GM21723 (cell line): ENCODE results near the gene FAM228A.
"Not testable (repeated sequence)": the region's sequence is repeated elsewhere in the genome, so short reads cannot be mapped to it uniquely, and the experiment has no call there.

Experiments
- ATAC-seq: cut with Tn5 transposase; IDR thresholded peaks from one replicate; pipeline ENCODE4 v1.9.1; 2021; ENCODE audit warnings: mild to moderate bottlenecking, moderate library complexity; ENCODE audit not compliant: unreplicated experiment

The FAM228A gene

GRCh38 chr2:24190503-24190902, 15.7 kb downstream of the FAM228A start:
- no peak for ATAC-seq

GRCh38 chr2:24191156-24191555, 16.3 kb downstream of the FAM228A start:
- ATAC-seq: no peak

GRCh38 chr2:24191848-24192247, 17.0 kb downstream of the FAM228A start:
- ATAC-seq: no peak

- not testable (repeated sequence) for ATAC-seq
Measured at GRCh38 chr2:24197213-24197612, 22.4 kb downstream of the FAM228A start.

GRCh38 chr2:24199968-24200590, 25.2 kb downstream of the FAM228A start:
- ATAC-seq: no peak

GRCh38 chr2:24200799-24201198, 25.9 kb downstream of the FAM228A start:
- ATAC-seq: no peak

GRCh38 chr2:24203029-24203786, 28.4 kb downstream of the FAM228A start:
- no peak for ATAC-seq

GRCh38 chr2:24203787-24204150, 28.9 kb downstream of the FAM228A start:
- ATAC-seq: no peak

GRCh38 chr2:24204505-24204904, 29.7 kb downstream of the FAM228A start:
- ATAC-seq: no peak

GRCh38 chr2:24205131-24205530, 30.3 kb downstream of the FAM228A start:
- ATAC-seq: no peak

- ATAC-seq: no peak
Measured at GRCh38 chr2:24206242-24206641, 31.4 kb downstream of the FAM228A start.

GRCh38 chr2:24206714-24207113, 31.9 kb downstream of the FAM228A start:
- no peak for ATAC-seq

- ATAC-seq: no peak
Measured at GRCh38 chr2:24207359-24207758, 32.5 kb downstream of the FAM228A start.

GRCh38 chr2:24208490-24208889, 33.6 kb downstream of the FAM228A start:
- ATAC-seq: no peak

- no peak for ATAC-seq
Measured at GRCh38 chr2:24209389-24210105, 34.7 kb downstream of the FAM228A start.

GRCh38 chr2:24210106-24210455, 35.2 kb downstream of the FAM228A start:
- no peak for ATAC-seq

GRCh38 chr2:24210723-24211122, 35.9 kb downstream of the FAM228A start:
- no peak for ATAC-seq

GRCh38 chr2:24211408-24211807, 36.6 kb downstream of the FAM228A start:
- no peak for ATAC-seq

- peak; percentile 95 for ATAC-seq
Measured at GRCh38 chr2:24214880-24215279, 40.0 kb downstream of the FAM228A start.

- no peak for ATAC-seq
Measured at GRCh38 chr2:24220554-24221291, 45.9 kb downstream of the FAM228A start.

GRCh38 chr2:24221343-24222050, 46.6 kb downstream of the FAM228A start:
- no peak for ATAC-seq
